Psoas muscle (tissue), 8 donors: ENCODE results near the gene COPG1. TPM values are rescaled to one million over a fixed set of nuclear protein-coding genes. Genes with fewer than 3 reads are reported as not detected.

Source experiments
- ATAC-seq, 4 donors: fragments of 200-7000 bp; cut with Tn5 transposase; one replicate each; pipeline ENCODE4 v1.9.1; 2020; ENCODE audit warnings: moderate library complexity in 3 of 4, mild to moderate bottlenecking in 2 of 4
- DNase-seq, 2 donors: peaks; one replicate each; pipeline ENCODE4 v3.0.0-alpha.2; 2020
- H3K27ac ChIP-seq: fragments of 200-600 bp; one replicate; pipeline ENCODE4 v1.8.0; 2022
- H3K27me3 ChIP-seq, 3 donors: fragments of 200-600 bp in 1 of 3; one replicate each; pipeline versions ENCODE4 v1.6.1 to v1.8.0; 2013 to 2022; ENCODE audit warnings: low read length in 2 of 3, mild to moderate bottlenecking in 2 of 3, moderate library complexity in 1 of 3; ENCODE audit not compliant: insufficient read depth in 3 of 3
- H3K36me3 ChIP-seq, 2 donors: fragments of 200-600 bp in 1 of 2; one replicate each; pipeline versions ENCODE4 v1.6.1 to v1.8.0; 2013 to 2022; ENCODE audit warnings: low read depth in 1 of 2, mild to moderate bottlenecking in 1 of 2, moderate library complexity in 1 of 2; ENCODE audit not compliant: insufficient read depth in 1 of 2
- H3K4me1 ChIP-seq: fragments of 200-600 bp; one replicate; pipeline ENCODE4 v1.8.0; 2022
- H3K4me3 ChIP-seq: fragments of 200-600 bp; one replicate; pipeline ENCODE4 v1.8.0; 2022; ENCODE audit warnings: mild to moderate bottlenecking
- H3K9me3 ChIP-seq: fragments of 200-600 bp; one replicate; pipeline ENCODE4 v1.8.0; 2022
- WGBS, 3 donors: extraction: QIAGEN DNeasy Blood & Tissue Kit; methylation state at CpG; one replicate each; pipeline versions ENCODE4 v1.1.6 to v1.1.7; 2013; 5-methylcytosine and 5-hydroxymethylcytosine counted together
- intact Hi-C, 2 donors: fragments of 100-400 bp; cut with DNase I; formaldehyde crosslinking; loops; one replicate each; pipeline versions ENCODE4 v1.11.0 to v1.14.2; 2022
- polyA plus RNA-seq, 3 donors: library from polyadenylated mRNA; stranded (reverse); fragments of 200-250 nt; gene quantifications; one replicate each; pipeline ENCODE4 v1.2.3, GENCODE V29; 2013
- total RNA-seq, 4 donors: library from RNA; stranded (reverse); fragmentation: NEBNext Ultra II Directional in 2 of 4; extraction: Animal tissue kit (Norgen Biotek cat#: 25700) in 2 of 4; gene quantifications; one replicate each; pipeline versions ENCODE4 v1.2.1 to v1.2.4, GENCODE V29; 2021 to 2023
- TF ChIP-seq, protein P1 (sequence below): fragments of 200-600 bp; IDR thresholded peaks from one replicate; pipeline ENCODE4 v1.8.0; 2022; ENCODE audit warnings: antibody characterized with exemption
- donor health status: healthy with polysubstance abuse.
- donor health status: DM: no; HTN: no; CAD: no; lungs with moderate emphysema.
- donor health status: Bipolar disorder and iron deficiency.
- donor health status: healthy.
- donor health status: DM: yes; HTN: yes; CAD: no.
- donor health status: DM: no; HTN: no; CAD: no.
- donor health status: DM: no; HTN: no; CAD: no.
- donor health status: DM: yes; HTN: yes; CAD: no.

COPG1 gene
- total and polyA plus RNA-seq, 7 donors, result 58.4 to 96.1 (median 66.9) TPM

DNA sequence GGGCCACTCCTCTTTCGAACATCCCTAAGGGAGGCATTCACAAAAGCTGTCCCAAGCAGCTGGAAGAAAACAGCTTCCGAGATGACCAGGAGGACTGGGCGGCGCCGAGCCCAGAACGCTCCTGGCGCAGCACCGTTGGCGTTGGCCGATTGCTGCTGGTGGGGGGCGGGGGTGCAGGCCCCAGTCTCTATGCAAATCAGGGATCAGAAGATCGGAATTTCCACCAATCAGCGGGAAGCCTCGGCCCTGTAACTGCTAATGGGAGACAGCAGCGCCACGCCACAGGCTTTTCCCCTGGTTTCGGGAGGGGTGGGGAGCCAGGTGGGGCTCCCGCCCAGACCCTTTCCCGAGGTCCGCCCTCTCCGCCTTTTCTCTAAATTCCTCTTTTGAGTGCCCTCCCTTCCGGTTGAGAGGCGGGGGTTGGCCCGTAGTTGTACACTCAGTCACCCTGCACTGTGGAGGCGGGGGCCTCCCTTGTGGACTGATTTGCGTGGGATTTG lies 56.2 kb downstream of the COPG1 start:
- Histone ChIP-seq H3K36me3 (peaks cover 8 to 67% of the 10 kb centered on the region in 2 donors), H3K27me3 (no peaks in the 10 kb centered on the region), H3K27ac (peak overlapping the region; percentile 18), H3K9me3 (no peaks in the 10 kb centered on the region), H3K4me1 (no peaks in the 10 kb centered on the region), H3K4me3 (peak overlapping the region; percentile 48)
- WGBS, 3 donors, result 47 to 66% (median 49%) methylated on average over 26 of the region's 26 CpGs
- intact Hi-C loops, result no loop called here
- DNase-seq, result peak; percentile 81 to 85
- TF ChIP-seq, protein P1, sequence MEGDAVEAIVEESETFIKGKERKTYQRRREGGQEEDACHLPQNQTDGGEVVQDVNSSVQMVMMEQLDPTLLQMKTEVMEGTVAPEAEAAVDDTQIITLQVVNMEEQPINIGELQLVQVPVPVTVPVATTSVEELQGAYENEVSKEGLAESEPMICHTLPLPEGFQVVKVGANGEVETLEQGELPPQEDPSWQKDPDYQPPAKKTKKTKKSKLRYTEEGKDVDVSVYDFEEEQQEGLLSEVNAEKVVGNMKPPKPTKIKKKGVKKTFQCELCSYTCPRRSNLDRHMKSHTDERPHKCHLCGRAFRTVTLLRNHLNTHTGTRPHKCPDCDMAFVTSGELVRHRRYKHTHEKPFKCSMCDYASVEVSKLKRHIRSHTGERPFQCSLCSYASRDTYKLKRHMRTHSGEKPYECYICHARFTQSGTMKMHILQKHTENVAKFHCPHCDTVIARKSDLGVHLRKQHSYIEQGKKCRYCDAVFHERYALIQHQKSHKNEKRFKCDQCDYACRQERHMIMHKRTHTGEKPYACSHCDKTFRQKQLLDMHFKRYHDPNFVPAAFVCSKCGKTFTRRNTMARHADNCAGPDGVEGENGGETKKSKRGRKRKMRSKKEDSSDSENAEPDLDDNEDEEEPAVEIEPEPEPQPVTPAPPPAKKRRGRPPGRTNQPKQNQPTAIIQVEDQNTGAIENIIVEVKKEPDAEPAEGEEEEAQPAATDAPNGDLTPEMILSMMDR, result no peak
- ATAC-seq, result peak; percentile 30 to 72 (median 56)

DNA sequence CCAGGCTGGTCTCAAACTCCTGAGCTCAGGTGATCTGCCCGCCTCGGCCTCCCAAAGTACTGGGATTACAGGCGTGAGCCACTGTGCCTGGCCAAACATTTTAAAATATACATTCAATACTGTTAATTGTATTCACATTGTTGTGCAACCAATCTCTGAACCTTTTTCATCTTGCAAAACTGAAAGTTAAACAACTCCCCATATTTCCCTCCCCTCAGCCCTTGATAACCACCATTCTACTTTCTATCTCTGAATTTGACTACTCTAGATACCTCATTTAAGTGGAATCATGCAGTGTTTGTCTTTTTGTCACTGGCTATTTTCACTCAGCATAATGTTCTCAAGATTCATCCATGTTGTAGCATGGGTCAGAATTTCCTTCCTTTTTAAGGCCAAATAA lies 59.2 kb downstream of the COPG1 start:
- WGBS, 3 donors, result 96 to 98% (median 98%) methylated on average over 3 of the region's 3 CpGs

DNA sequence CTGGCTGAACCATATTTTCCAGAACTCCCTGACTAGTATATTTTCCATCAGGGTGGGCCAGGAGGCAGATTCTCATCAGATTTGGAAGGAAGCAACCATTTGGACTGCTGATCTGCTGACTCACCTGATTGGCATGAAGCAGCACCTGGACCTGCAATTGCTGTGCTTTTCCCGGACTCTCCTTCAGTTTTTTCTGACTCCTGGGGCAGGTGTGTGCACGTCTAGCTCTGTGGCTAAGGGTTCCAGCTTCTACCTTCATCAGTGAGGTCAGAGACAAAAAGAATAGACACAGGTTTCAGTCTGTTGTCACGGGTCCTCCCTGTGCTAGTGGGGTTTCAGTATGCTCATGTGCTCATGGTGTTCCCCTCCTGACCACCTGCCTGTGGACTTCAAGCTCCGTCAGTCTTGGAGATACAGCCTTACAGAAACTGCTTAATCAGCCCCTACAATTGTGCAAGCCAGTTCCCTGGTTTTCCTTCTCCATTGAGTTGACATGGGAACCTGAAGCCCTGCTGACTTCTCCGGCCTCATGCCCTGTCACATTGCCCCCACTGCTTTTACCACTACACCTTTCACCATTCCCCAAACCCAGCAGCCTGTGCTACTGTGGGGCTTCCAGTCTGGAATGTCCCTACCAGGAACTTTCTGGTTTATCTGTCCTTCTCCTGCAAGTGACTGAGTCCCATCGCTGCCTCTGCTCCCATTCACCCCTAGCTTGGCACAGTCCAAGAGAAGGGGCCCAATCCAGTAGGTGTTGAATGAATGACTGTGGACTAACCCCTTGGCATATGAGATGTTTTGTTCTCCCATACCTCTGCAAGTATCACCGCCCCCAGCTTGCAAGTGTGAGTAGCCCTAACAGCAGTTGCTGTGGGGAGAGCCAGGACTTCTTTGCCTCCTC lies 61.0 kb downstream of the COPG1 start:
- H3K4me3 ChIP-seq, result no peak overlapping the region
- TF ChIP-seq, protein P1, result no peak
- H3K4me1 ChIP-seq, result peaks cover 8% of the 10 kb centered on the region
- no peak overlapping the region for H3K27ac ChIP-seq
- 75 to 79% (median 75%) methylated on average over 7 of the region's 7 CpGs for WGBS, 3 donors
- DNase-seq, result no peak
- no peaks in the 10 kb centered on the region for H3K27me3 ChIP-seq
- intact Hi-C loops, result no loop called here
- H3K9me3 ChIP-seq, result no peaks in the 10 kb centered on the region
- peaks cover 0 to 23% of the 10 kb centered on the region in 2 donors for H3K36me3 ChIP-seq
- ATAC-seq, result no peak

More for the DNA sequence above, 59.2 kb downstream of the COPG1 start:
- TF ChIP-seq, protein P1, result no peak
- peaks cover 7 to 38% of the 10 kb centered on the region in 2 donors for H3K36me3 ChIP-seq
- H3K27me3 ChIP-seq, result no peaks in the 10 kb centered on the region
- H3K4me3 ChIP-seq, result no peak overlapping the region
- no peak for ATAC-seq
- H3K9me3 ChIP-seq, result no peaks in the 10 kb centered on the region
- no peak for DNase-seq
- H3K27ac ChIP-seq, result no peak overlapping the region
- H3K4me1 ChIP-seq, result no peaks in the 10 kb centered on the region
- intact Hi-C loops, result no loop called here

DNA sequence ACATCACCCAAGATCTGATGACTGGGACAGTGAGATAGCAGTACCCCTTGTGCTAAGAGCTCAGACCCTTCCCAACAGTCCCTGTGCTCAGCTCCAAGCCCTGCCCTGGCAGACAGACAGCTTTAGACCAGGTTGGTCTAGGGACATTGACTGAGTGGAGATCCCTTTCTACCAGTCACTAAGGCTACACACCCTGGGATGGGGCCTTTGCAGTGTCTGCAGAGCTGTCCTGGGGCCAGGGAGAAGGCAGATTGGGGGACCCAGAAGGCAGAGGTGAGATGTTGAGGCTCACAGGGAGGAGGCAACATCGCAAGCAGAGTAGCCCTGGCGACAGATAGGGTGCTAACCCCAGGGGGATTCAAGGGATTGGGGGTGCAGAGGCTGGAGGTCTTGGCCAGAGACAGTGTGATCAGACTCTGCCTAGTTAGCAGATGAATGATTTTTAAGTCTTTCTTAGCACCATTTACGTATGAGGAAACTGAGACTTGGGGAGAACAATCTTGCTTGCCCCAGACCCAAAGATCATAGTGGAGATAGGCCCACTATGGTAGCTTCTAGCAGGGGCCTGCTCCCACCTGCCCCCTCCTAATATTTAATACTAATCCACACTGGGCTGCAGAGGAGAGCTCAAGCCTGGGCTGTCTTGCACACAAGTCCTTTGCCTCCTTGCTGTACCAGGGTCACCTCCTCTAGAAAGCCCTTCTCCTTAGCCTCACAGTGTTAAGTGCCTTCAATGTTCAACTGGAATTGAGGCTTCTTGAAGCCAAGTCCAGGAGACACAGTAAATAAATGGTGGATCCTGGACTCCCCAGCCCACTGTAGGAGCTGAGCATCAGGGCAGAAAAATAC lies 61.9 kb downstream of the COPG1 start:
- WGBS, 3 donors, result 83 to 92% (median 87%) methylated on average over 3 of the region's 3 CpGs
- H3K27ac ChIP-seq, result no peak overlapping the region
- ATAC-seq, result no peak

More for the DNA sequence above, 61.9 kb downstream of the COPG1 start:
- Histone ChIP-seq H3K27me3 (no peaks in the 10 kb centered on the region), H3K4me3 (no peak overlapping the region), H3K9me3 (no peaks in the 10 kb centered on the region), H3K4me1 (peaks cover 8% of the 10 kb centered on the region), H3K36me3 (peaks cover 0 to 14% of the 10 kb centered on the region in 2 donors)
- TF ChIP-seq, protein P1, result no peak
- intact Hi-C loops, result no loop called here
- DNase-seq, result peak in 1 of 2 donors; percentile 21
